ENCODE measurements around the gene GABBR2.
"Not testable (repeated sequence)": the region's sequence is repeated elsewhere in the genome, so short reads cannot be mapped to it uniquely, and the experiment has no call there.

GABBR2 gene

GRCh38 chr9:98516205-98516896 is 192.4 kb downstream of the GABBR2 start:
- DNase-seq (ENCODE audit: low read depth in 2 of 2): no peak

DNA sequence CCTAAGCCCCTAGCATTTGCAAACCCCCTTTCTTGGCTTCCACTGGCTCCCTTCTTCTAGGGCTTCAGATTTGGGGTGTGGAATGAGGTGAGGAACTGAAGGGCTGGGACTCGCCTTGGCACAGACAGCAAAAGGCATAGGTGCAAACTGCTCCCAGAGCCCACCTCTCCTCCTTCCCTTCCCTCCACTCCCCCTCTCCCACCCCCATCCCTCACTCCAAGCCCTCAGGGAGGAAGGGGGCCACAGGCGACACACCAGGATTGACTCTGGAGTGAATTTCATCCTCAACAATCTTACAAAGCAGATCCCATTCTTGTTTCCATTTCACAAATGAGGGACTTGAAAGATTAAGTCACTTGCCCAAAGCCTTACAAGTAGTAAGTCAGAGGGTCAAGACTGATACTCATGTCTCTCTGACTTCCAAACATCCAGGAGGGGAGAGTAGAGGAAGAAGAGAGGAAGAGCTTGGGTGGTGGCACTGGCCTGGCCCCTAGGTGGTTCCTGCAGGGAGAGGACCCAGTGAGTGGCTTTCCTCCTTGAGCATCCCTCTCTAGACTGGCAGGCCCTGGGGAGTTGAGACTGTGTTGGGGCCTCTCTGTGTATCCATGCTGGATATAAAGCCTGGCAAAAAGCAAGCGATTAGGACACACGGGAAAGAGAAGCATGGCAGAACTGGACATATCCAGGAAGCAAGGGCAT is 193.1 kb downstream of the GABBR2 start:
- DNase-seq (ENCODE audit: low read depth in 2 of 2): no peak

- no peak for DNase-seq (ENCODE audit: low read depth in 2 of 2)
These were observed 193.9 kb downstream of the GABBR2 start for GRCh38 chr9:98514841-98515240.

DNA sequence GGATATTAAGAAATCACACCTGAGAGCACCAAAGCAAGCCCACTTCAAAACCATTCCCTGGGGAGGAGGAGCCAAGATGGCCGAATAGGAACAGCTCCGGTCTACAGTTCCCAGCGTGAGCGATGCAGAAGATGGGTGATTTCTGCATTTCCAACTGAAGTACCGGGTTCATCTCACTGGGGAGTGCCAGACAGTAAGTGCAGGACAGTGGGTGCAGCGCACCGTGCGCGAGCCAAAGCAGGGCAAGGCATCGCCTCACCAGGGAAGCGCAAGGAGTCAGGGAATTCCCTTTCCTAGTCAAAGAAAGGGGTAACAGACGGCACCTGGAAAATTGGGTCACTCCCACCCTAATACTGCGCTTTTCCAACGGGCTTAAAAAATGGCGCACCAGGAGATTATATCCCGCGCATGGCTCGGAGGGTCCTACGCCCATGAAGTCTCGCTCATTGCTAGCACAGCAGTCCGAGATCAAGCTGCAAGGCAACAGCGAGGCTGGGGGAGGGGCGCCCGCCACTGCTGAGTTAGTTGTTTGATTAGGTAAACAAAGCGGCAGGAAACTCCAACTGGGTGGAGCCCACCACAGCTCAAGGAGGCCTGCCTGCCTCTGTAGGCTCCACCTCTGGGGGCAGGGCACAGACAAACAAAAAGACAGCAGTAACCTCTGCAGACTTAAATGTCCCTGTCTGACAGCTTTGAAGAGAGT is 200.4 kb downstream of the GABBR2 start:
- not testable (repeated sequence) for DNase-seq (ENCODE audit: low read depth in 2 of 2)

- no peak for DNase-seq (ENCODE audit: low read depth in 2 of 2)
These were observed 202.2 kb downstream of the GABBR2 start for GRCh38 chr9:98506422-98507054.

GRCh38 chr9:98504298-98505282 is 204.1 kb downstream of the GABBR2 start:
- DNase-seq (ENCODE audit: low read depth in 2 of 2): no peak

- no peak for DNase-seq (ENCODE audit: low read depth in 2 of 2)
These were observed 204.9 kb downstream of the GABBR2 start for GRCh38 chr9:98503867-98504266.

DNA sequence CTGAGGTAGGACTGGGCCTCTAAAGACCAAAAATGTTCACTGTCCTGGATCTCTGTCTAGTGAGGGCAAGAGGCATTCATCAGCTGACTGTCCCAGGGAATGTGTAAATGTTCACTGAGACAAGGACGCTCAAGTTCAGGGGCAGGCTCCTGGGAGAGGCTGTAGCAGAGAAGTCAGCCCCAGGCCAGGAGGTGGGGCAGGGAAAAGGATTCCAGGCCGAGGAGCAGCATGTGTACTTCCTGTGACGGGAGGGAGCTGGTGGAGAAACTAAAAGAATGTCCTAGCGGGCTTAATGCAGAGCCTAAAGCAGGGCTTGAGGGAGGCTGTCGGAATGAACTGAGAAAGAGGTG is 205.8 kb downstream of the GABBR2 start:
- DNase-seq (ENCODE audit: low read depth in 2 of 2): no peak

GRCh38 chr9:98502311-98502975 is 206.3 kb downstream of the GABBR2 start:
- no peak for DNase-seq (ENCODE audit: low read depth in 2 of 2)

GRCh38 chr9:98501819-98502218 is 206.9 kb downstream of the GABBR2 start:
- DNase-seq (ENCODE audit: low read depth in 2 of 2): no peak

DNA sequence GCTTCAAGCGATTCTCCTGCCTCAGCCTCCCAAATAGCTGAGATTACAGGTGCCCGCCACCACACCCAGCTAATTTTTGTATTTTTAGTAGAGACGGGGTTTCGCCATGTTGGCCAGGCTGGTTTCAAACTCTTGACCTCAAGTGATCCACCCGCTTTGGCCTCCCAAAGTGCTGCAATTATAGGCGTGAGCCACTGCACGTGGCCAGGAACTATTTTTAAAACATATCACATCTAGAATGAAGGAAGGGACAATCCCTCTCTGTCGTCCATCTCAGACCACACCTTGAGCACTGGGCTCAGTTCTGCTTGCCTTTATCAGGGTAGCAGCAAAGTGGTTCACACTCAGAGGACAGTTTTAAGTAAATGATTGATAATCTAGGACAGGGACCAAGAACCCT is 207.5 kb downstream of the GABBR2 start:
- DNase-seq (ENCODE audit: low read depth in 2 of 2): not testable (repeated sequence)

GRCh38 chr9:98500337-98500919 is 208.3 kb downstream of the GABBR2 start:
- DNase-seq (ENCODE audit: low read depth in 2 of 2): no peak

- DNase-seq (ENCODE audit: low read depth in 2 of 2): no peak
These were observed 213.2 kb downstream of the GABBR2 start for GRCh38 chr9:98495530-98495929.

DNA sequence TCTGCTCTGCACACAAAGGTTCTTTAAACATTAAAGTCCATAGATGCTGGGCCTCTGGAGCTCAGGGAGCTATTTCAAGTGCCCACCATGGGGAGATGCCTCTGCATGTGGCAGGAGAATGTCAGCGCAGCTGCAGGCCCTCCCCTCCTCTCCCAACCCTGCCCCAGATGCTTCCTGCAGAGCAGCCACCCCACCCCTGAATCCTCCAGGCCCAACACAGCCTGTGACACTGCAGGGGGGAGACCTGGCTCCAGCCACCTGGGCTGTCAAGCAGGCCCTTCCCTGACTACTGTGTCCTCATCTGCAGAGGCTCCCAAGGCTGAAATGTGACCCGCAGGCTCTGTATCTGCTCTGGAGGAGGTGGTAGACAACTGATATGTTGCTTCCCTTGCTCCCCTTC is 213.9 kb downstream of the GABBR2 start:
- DNase-seq (ENCODE audit: low read depth in 2 of 2): no peak

DNA sequence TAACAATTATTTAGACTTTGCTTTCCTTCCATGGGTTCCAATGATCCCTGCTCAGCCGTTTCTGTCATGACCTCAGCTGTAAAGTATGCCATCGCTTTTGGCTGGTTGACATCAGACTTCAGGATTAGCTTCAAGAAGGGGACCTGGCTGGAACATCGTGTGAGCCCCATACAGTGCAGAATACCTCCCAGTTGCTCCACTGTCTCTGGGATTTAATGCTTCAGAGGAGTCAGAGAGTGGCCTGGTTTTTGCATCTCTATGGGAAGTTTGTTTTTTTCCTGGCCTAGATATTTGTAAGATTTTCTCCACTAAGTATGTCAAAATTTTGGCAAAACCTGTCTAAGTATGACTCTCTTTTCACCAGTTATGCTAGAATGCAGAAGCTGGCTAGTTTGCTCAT is 216.9 kb downstream of the GABBR2 start:
- DNase-seq (ENCODE audit: low read depth in 2 of 2): no peak

GRCh38 chr9:98491231-98491651 is 217.5 kb downstream of the GABBR2 start:
- no peak for DNase-seq (ENCODE audit: low read depth in 2 of 2)

GRCh38 chr9:98488571-98489312 is 220.0 kb downstream of the GABBR2 start:
- DNase-seq (ENCODE audit: low read depth in 2 of 2): no peak

DNA sequence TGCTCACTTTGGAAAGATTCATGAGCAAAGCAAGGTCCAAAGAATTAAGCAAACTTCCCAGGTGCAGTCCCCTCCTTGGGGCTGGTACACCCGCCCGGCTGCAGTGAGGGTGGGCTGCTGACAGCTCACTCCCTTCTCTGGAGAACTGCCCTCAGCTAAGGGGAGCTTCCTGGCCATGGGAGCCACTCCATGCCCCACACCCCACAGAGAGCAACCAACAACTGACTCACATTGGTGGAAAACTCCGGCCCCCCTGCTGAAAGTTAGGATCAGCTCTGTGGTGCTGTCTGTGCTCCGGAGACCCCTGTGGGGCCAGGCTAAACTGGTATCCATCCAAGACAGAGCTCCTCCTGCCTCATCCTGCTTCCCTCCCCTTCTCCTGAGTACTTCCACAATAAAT is 223.0 kb downstream of the GABBR2 start:
- DNase-seq (ENCODE audit: low read depth in 2 of 2): no peak

- no peak for DNase-seq (ENCODE audit: low read depth in 2 of 2)
These were observed 224.6 kb downstream of the GABBR2 start for GRCh38 chr9:98484162-98484561.

- no peak for DNase-seq (ENCODE audit: low read depth in 2 of 2)
These were observed 226.5 kb downstream of the GABBR2 start for GRCh38 chr9:98482226-98482625.
